ENCODE data around the gene USP3.

USP3 gene

GRCh38 chr15:63469984-63470383, 34.4 kb upstream of the USP3 start:
- TF ChIP-seq, protein P1, sequence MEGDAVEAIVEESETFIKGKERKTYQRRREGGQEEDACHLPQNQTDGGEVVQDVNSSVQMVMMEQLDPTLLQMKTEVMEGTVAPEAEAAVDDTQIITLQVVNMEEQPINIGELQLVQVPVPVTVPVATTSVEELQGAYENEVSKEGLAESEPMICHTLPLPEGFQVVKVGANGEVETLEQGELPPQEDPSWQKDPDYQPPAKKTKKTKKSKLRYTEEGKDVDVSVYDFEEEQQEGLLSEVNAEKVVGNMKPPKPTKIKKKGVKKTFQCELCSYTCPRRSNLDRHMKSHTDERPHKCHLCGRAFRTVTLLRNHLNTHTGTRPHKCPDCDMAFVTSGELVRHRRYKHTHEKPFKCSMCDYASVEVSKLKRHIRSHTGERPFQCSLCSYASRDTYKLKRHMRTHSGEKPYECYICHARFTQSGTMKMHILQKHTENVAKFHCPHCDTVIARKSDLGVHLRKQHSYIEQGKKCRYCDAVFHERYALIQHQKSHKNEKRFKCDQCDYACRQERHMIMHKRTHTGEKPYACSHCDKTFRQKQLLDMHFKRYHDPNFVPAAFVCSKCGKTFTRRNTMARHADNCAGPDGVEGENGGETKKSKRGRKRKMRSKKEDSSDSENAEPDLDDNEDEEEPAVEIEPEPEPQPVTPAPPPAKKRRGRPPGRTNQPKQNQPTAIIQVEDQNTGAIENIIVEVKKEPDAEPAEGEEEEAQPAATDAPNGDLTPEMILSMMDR (IDR thresholded peaks at IDR 0.05; ENCODE audit: extremely low read depth, missing control alignments) = no peak

DNA sequence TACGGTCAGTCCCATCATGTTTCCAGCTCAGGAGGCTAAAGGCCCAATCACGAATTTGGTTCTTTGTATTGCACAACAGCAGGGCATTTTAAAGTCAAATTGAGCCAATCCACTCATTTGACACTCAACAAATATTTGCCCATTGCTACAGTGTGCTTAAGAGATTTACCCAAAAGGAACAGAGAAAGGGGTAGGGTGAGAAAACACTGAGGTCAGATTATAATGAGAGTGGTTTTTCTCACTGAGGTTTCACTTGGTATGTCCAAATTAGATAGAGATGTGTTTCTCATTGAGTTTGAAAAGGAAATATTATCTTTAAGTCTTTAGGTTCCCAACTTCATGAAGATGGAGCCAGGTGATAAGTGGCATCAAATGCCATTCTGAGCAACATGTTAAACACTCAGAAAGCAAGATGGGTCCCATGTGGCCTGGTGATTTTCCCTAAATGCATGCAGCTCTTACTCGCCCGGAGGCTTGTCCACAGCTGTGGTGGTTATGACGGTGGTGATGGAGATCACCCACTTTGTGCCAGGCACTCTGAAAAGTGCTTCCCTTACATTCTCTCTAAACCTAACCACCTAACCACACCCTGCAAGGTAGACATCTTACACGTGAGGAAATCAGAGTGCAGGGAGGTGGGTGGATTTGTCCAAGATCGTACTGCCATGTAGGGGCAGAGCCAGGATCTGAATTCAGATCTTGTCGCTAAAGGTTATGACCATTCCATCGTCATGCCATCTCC, 31.2 kb upstream of the USP3 start:
- DNase-seq (ENCODE audit: low spot score) = peak; percentile 52
- TF ChIP-seq, protein P1 (IDR thresholded peaks at IDR 0.05; ENCODE audit: extremely low read depth, missing control alignments) = no peak

More at GRCh38 chr15:63469984-63470383, 34.4 kb upstream of the USP3 start:
- no peak for DNase-seq (ENCODE audit: low spot score)

DNA sequence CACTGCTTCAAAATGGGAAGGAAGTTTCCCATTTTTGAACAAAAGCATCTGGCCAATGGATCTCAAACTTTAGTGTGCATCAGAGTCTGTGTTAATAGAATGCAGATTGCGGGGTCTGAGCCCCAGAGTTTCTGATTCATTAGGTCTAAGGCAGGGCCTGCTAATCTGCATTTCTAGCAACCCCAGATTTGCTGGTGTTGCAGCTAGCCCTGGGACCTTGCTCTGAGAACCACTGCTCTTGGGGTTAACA, 30.7 kb upstream of the USP3 start:
- no peak for DNase-seq (ENCODE audit: low spot score)
- TF ChIP-seq, protein P1 (IDR thresholded peaks at IDR 0.05; ENCODE audit: extremely low read depth, missing control alignments) = no peak

- DNase-seq (ENCODE audit: low spot score) = peak; percentile 61
- TF ChIP-seq, protein P1 (IDR thresholded peaks at IDR 0.05; ENCODE audit: extremely low read depth, missing control alignments) = no peak
Observed at GRCh38 chr15:63473999-63474809, 30.2 kb upstream of the USP3 start.

- TF ChIP-seq, protein P1 (IDR thresholded peaks at IDR 0.05; ENCODE audit: extremely low read depth, missing control alignments) = no peak
- DNase-seq (ENCODE audit: low spot score) = peak; percentile 67
Observed at GRCh38 chr15:63474810-63475316, 29.5 kb upstream of the USP3 start.

DNA sequence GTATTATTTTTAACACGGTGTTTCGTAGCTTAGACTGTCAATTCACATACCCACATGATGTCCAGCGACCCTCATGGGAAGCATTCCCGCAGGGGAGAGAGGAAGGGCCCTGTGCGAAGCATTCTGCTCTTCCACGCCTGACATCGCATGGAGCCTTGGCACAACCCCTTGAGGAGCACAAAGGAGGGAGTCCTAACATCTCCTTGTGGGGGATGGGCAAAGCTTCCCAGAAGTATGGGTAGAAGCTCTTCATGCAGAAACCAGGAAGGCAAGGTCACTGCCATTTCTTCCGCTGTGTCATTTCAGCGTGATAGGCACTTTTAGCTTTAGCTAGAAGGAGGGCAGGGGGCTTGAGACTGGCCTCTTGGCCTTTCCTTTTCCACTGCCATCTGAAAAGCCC, 28.7 kb upstream of the USP3 start:
- no peak for DNase-seq (ENCODE audit: low spot score)
- TF ChIP-seq, protein P1 (IDR thresholded peaks at IDR 0.05; ENCODE audit: extremely low read depth, missing control alignments) = no peak

- DNase-seq (ENCODE audit: low spot score) = no peak
- TF ChIP-seq, protein P1 (IDR thresholded peaks at IDR 0.05; ENCODE audit: extremely low read depth, missing control alignments) = no peak
Observed at GRCh38 chr15:63476229-63476632, 28.2 kb upstream of the USP3 start.
